H1 (cell line): ENCODE data around the gene INIP.

Experiments
- ASH2L ChIP-seq: fragments of 200-600, 300-600 bp; sonication (generic); IDR thresholded peaks from one replicate; pipeline ENCODE4 v1.7.1; 2017; ENCODE audit warnings: low read length
- BCL11A ChIP-seq, 2 experiments: IDR thresholded peaks; one replicate each; pipeline ENCODE4 v1.6.1; 2011; ENCODE audit warnings: low read depth in 2 of 2, low read length in 2 of 2, mild to moderate bottlenecking in 2 of 2
- CEBPB ChIP-seq: IDR thresholded peaks from 2 replicates; pipeline ENCODE4 v1.6.1; 2012; ENCODE audit warnings: low read depth, low read length
- CTCF ChIP-seq, 3 experiments: IDR thresholded peaks; 1 replicate in 2 of 3; 2 replicates in 1 of 3; pipeline versions ENCODE4 v1.5.1 to v1.6.1; 2011; ENCODE audit warnings: low read length in 3 of 3, mild to moderate bottlenecking in 3 of 3, inconsistent platforms in 2 of 3, low read depth in 1 of 3, moderate library complexity in 1 of 3; ENCODE audit not compliant: insufficient read depth in 1 of 3; ENCODE audit errors: control extremely low read depth in 1 of 3
- HDAC2 ChIP-seq, 2 experiments: fragments of 300-600 bp in 1 of 2; sonication (generic) in 1 of 2; IDR thresholded peaks; 2 replicates each; pipeline ENCODE4 v1.6.1; 2011 to 2012; ENCODE audit warnings: low read depth in 2 of 2, low read length in 2 of 2, mild to moderate bottlenecking in 2 of 2, moderate library complexity in 2 of 2, borderline replicate concordance in 1 of 2, inconsistent platforms in 1 of 2
- KDM4A ChIP-seq: IDR thresholded peaks from one replicate; pipeline ENCODE4 v1.7.1; 2012; ENCODE audit warnings: low read depth, mild to moderate bottlenecking, moderate library complexity, low read length, inconsistent platforms; ENCODE audit not compliant: severe bottlenecking
- POLR2A ChIP-seq, 2 experiments: IDR thresholded peaks; 1 replicate in 1 of 2; 2 replicates in 1 of 2; pipeline ENCODE4 v1.6.1; 2011; ENCODE audit warnings: low read depth in 2 of 2, low read length in 2 of 2, mild to moderate bottlenecking in 2 of 2; ENCODE audit errors: control extremely low read depth in 1 of 2
- POLR2AphosphoS5 ChIP-seq: IDR thresholded peaks from 2 replicates; pipeline ENCODE4 v1.6.1; 2011; ENCODE audit warnings: low read depth, low read length
- RAD21 ChIP-seq, 2 experiments: IDR thresholded peaks in 1 of 2; conservative IDR thresholded peaks in 1 of 2; 2 replicates each; pipeline ENCODE4 v1.6.1; 2011; ENCODE audit warnings: low read depth in 2 of 2, low read length in 2 of 2, improper control_type of control experiment in 1 of 2, inconsistent platforms in 1 of 2, mild to moderate bottlenecking in 1 of 2, moderate library complexity in 1 of 2
- SIN3A ChIP-seq, 2 experiments: IDR thresholded peaks in 1 of 2; conservative IDR thresholded peaks in 1 of 2; 2 replicates each; pipeline ENCODE4 v1.6.1; 2011 to 2012; ENCODE audit warnings: low read length in 2 of 2, improper control_type of control experiment in 1 of 2, low read depth in 1 of 2, mild to moderate bottlenecking in 1 of 2
- SIRT6 ChIP-seq: IDR thresholded peaks from one replicate; pipeline ENCODE4 v1.7.1; 2012; ENCODE audit warnings: low read length, inconsistent platforms
- SIX5 ChIP-seq: IDR thresholded peaks from 2 replicates; pipeline ENCODE4 v1.6.1; 2011; ENCODE audit warnings: mild to moderate bottlenecking, low read depth, low read length
- TAF1 ChIP-seq: IDR thresholded peaks from 2 replicates; pipeline ENCODE4 v1.6.1; 2011; ENCODE audit warnings: mild to moderate bottlenecking, low read depth, low read length

GRCh38 chr9:112762726-112763518 is 45.0 kb upstream of the INIP start:
- TF ChIP-seq CTCF (IDR thresholded peaks at IDR 0.05; ENCODE audit: control extremely low read depth in 1 of 3, insufficient read depth in 1 of 3, low read depth in 1 of 3, low read length in 3 of 3) (no peak), RAD21 (IDR thresholded peaks at IDR 0.05 in 1 of 2, conservative IDR thresholded peaks at IDR 0.05 in 1 of 2; ENCODE audit: low read depth in 2 of 2, low read length in 2 of 2) (no peak), TAF1 (no peak), SIN3A (conservative IDR thresholded peaks at IDR 0.05 in 1 of 2, IDR thresholded peaks at IDR 0.05 in 1 of 2; ENCODE audit: low read depth in 1 of 2, low read length in 2 of 2) (no peak), POLR2AphosphoS5 (no peak), CEBPB (no peak), POLR2A (IDR thresholded peaks at IDR 0.05; ENCODE audit: control extremely low read depth in 1 of 2, low read depth in 2 of 2, low read length in 2 of 2) (no peak), SIX5 (no peak), ASH2L (no peak), KDM4A (no peak), HDAC2 (IDR thresholded peaks at IDR 0.05; ENCODE audit: borderline replicate concordance in 1 of 2, low read depth in 2 of 2, low read length in 2 of 2) (no peak), BCL11A (IDR thresholded peaks at IDR 0.05; ENCODE audit: low read depth in 2 of 2, low read length in 2 of 2) (no peak), SIRT6 (no peak)
